GM12878 (cell line): Measurements from ENCODE around the gene BMAL1. TPM values are rescaled to one million over a fixed set of nuclear protein-coding genes. Genes with fewer than 3 reads are reported as not detected.

Experiments used
- BCL11A ChIP-seq: IDR thresholded peaks from 2 replicates; pipeline ENCODE4 v1.6.1; 2011; ENCODE audit warnings: low read depth, low read length
- BHLHE40 ChIP-seq, 2 experiments: fragments of 450-650 bp in 1 of 2; IDR thresholded peaks; 2 replicates each; pipeline ENCODE4 v1.6.1; 2011 to 2017; ENCODE audit warnings: low read depth in 2 of 2, borderline replicate concordance in 1 of 2, improper control_type of control experiment in 1 of 2, low read length in 1 of 2, mild to moderate bottlenecking in 1 of 2
- BMI1 ChIP-seq: fragments of 450-650 bp; IDR thresholded peaks from 2 replicates; pipeline ENCODE4 v1.6.1; 2016; ENCODE audit warnings: mild to moderate bottlenecking, moderate library complexity, borderline replicate concordance
- CHD1 ChIP-seq: IDR thresholded peaks from 2 replicates; pipeline ENCODE4 v1.6.1; 2012; ENCODE audit warnings: low read depth, low read length, improper control_type of control experiment
- ESRRA ChIP-seq: IDR thresholded peaks from 2 replicates; pipeline ENCODE4 v1.6.1; 2012; ENCODE audit warnings: mild to moderate bottlenecking, low read length, improper control_type of control experiment
- ETV6 ChIP-seq, 2 experiments: fragments of 450-650 bp in 1 of 2; IDR thresholded peaks in 1 of 2; conservative IDR thresholded peaks in 1 of 2; 2 replicates each; pipeline ENCODE4 v1.6.1; 2014; ENCODE audit warnings: antibody characterized with exemption in 1 of 2, borderline replicate concordance in 1 of 2, low read depth in 1 of 2, mild to moderate bottlenecking in 1 of 2, moderate library complexity in 1 of 2
- GABPA ChIP-seq: IDR thresholded peaks from 2 replicates; pipeline ENCODE4 v1.6.1; 2014; ENCODE audit warnings: antibody characterized with exemption, low read depth, mild to moderate bottlenecking, inconsistent platforms
- HDGF ChIP-seq: fragments of 450-650 bp; IDR thresholded peaks from 2 replicates; pipeline ENCODE4 v1.6.1; 2016; ENCODE audit warnings: antibody characterized with exemption
- IKZF2 ChIP-seq, 2 experiments: fragments of 450-650 bp; IDR thresholded peaks; 2 replicates each; pipeline ENCODE4 v1.6.1; 2017; ENCODE audit warnings: mild to moderate bottlenecking in 2 of 2, moderate library complexity in 2 of 2
- KAT2A ChIP-seq: conservative IDR thresholded peaks from 2 replicates; pipeline ENCODE4 v1.6.1; 2011; ENCODE audit warnings: low read depth, low read length; ENCODE audit not compliant: control insufficient read depth
- LARP7 ChIP-seq: fragments of 450-650 bp; IDR thresholded peaks from 2 replicates; pipeline ENCODE4 v1.6.1; 2017; ENCODE audit warnings: mild to moderate bottlenecking
- MEF2B ChIP-seq: fragments of 450-650 bp; IDR thresholded peaks from 2 replicates; pipeline ENCODE4 v1.6.1; 2018; ENCODE audit warnings: mild to moderate bottlenecking, moderate library complexity; ENCODE audit not compliant: partially characterized antibody, poor library complexity, severe bottlenecking
- MTA2 ChIP-seq: fragments of 450-650 bp; IDR thresholded peaks from 2 replicates; pipeline ENCODE4 v1.6.1; 2016; ENCODE audit warnings: low read depth, mild to moderate bottlenecking, moderate library complexity
- NFYB ChIP-seq: IDR thresholded peaks from 2 replicates; pipeline ENCODE4 v1.6.1; 2011; ENCODE audit warnings: low read depth, mild to moderate bottlenecking, low read length, improper control_type of control experiment, moderate library complexity; ENCODE audit not compliant: insufficient read depth
- NR2C1 ChIP-seq: fragments of 450-650 bp; IDR thresholded peaks from 2 replicates; pipeline ENCODE4 v1.6.1; 2017; ENCODE audit warnings: antibody characterized with exemption, mild to moderate bottlenecking, moderate library complexity
- POLR2AphosphoS2 ChIP-seq: IDR thresholded peaks from 2 replicates; pipeline ENCODE4 v1.6.1; 2011; ENCODE audit warnings: low read depth, mild to moderate bottlenecking, low read length, improper control_type of control experiment, moderate library complexity
- RAD21 ChIP-seq: IDR thresholded peaks from 2 replicates; pipeline ENCODE4 v1.6.1; 2011; ENCODE audit warnings: mild to moderate bottlenecking, low read depth, low read length, moderate library complexity; ENCODE audit not compliant: insufficient read depth
- RAD51 ChIP-seq: fragments of 450-650 bp; IDR thresholded peaks from 2 replicates; pipeline ENCODE4 v1.6.1; 2016; ENCODE audit warnings: moderate library complexity, mild to moderate bottlenecking, inconsistent platforms
- RELA ChIP-seq: fragments of 450-650 bp; IDR thresholded peaks from 2 replicates; pipeline ENCODE4 v1.8.0; 2014; ENCODE audit warnings: borderline replicate concordance; ENCODE audit not compliant: partially characterized antibody
- SIX5 ChIP-seq: IDR thresholded peaks from 2 replicates; pipeline ENCODE4 v1.6.1; 2011; ENCODE audit warnings: mild to moderate bottlenecking, low read depth, low read length, moderate library complexity; ENCODE audit not compliant: severe bottlenecking
- SMAD1 ChIP-seq: fragments of 450-650 bp; IDR thresholded peaks from 2 replicates; pipeline ENCODE4 v1.6.1; 2018; ENCODE audit warnings: mild to moderate bottlenecking, low read depth; ENCODE audit not compliant: partially characterized antibody
- SPI1 ChIP-seq: IDR thresholded peaks from 2 replicates; pipeline ENCODE4 v1.6.1; 2011; ENCODE audit warnings: low read depth, mild to moderate bottlenecking, low read length, moderate library complexity, borderline replicate concordance; ENCODE audit not compliant: insufficient read depth
- SREBF2 ChIP-seq: IDR thresholded peaks from 2 replicates; pipeline ENCODE4 v1.6.1; 2012; ENCODE audit warnings: mild to moderate bottlenecking, low read length
- TCF12 ChIP-seq: IDR thresholded peaks from 2 replicates; pipeline ENCODE4 v1.6.1; 2011; ENCODE audit warnings: low read depth, mild to moderate bottlenecking, low read length
- ZNF207 ChIP-seq: fragments of 450-650 bp; IDR thresholded peaks from 2 replicates; pipeline ENCODE4 v1.6.1; 2014; ENCODE audit warnings: antibody characterized with exemption, mild to moderate bottlenecking, borderline replicate concordance
- polyA plus RNA-seq, 11 experiments: library from polyadenylated mRNA; depleted of rRNA in 4 of 11; unstranded in 6 of 11; stranded (reverse) in 5 of 11; fragments of >200 nt; fragmentation: Nextera tagmentation in 4 of 11; fragmentation: Illumina TruSeq in 1 of 11; extraction: Ambion mirVana in 4 of 11; extraction: Trizol in 1 of 11; gene quantifications; 1 replicate in 1 of 11; 2 replicates in 10 of 11; pipeline versions ENCODE4 v1.2.1 to v1.2.3, GENCODE V29; 2011 to 2016; ENCODE audit warnings: inconsistent platforms in 2 of 11, missing spikeins in 2 of 11, low read depth in 1 of 11
- total RNA-seq, 4 experiments: library from RNA; depleted of rRNA in 3 of 4; stranded (reverse); fragments of >200 nt in 3 of 4; fragmentation: Illumina TruSeq in 1 of 4; extraction: Trizol in 1 of 4; gene quantifications; 2 replicates each; pipeline versions ENCODE4 v1.2.1 to v1.2.3, GENCODE V29; 2013 to 2021
- TF ChIP-seq, protein P1 (sequence below): fragments of 450-650 bp; IDR thresholded peaks from 2 replicates; pipeline ENCODE4 v1.6.1; 2016; ENCODE audit warnings: mild to moderate bottlenecking
- TF ChIP-seq, protein P2 (sequence below): IDR thresholded peaks from 2 replicates; pipeline ENCODE4 v1.6.1; 2012; ENCODE audit warnings: low read depth, low read length, improper control_type of control experiment
- TF ChIP-seq, protein P3 (sequence below): fragments of 450-650 bp; IDR thresholded peaks from 2 replicates; pipeline ENCODE4 v1.6.1; 2016; ENCODE audit warnings: mild to moderate bottlenecking
- TF ChIP-seq, protein P4 (sequence below): IDR thresholded peaks from 2 replicates; pipeline ENCODE4 v1.6.1; 2012; ENCODE audit warnings: low read depth, low read length, improper control_type of control experiment

BMAL1 gene
- total and polyA plus RNA-seq, 10 of the 15 experiments (the other 5 are each of a cell fraction or from before 2014, with no cell fraction given), result 3.5 to 40.6 (median 13.6) TPM

DNA sequence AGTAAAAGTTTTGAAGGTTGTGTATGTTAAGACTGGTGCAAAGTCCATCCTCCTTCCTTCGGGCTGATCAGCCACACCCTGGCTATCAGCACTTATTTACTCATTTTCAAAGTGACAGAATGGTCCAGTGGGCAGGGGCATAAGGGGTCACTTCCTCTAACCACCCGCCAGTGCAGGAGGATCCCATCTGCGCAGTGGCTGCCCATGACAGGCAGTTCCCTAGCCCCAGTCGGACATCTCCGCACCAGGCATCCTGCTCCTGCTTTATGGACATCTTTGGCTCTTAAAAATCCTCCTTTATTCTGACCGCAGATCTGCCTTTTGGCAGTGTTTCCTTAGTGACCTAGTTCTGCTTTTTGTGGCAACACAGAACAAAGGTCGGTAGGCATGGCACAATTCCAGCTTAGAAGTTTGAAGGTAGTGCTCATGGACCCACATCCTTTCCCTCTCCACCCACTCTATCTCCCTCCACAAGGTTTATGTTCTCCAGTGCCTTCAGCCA, 55.9 kb downstream of the BMAL1 start (continued):
- TF ChIP-seq, protein P1, sequence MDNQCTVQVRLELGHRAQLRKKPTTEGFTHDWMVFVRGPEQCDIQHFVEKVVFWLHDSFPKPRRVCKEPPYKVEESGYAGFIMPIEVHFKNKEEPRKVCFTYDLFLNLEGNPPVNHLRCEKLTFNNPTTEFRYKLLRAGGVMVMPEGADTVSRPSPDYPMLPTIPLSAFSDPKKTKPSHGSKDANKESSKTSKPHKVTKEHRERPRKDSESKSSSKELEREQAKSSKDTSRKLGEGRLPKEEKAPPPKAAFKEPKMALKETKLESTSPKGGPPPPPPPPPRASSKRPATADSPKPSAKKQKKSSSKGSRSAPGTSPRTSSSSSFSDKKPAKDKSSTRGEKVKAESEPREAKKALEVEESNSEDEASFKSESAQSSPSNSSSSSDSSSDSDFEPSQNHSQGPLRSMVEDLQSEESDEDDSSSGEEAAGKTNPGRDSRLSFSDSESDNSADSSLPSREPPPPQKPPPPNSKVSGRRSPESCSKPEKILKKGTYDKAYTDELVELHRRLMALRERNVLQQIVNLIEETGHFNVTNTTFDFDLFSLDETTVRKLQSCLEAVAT, result no peak
- TF ChIP-seq MTA2 (peak; percentile 80), KAT2A (no peak), BCL11A (no peak), NR2C1 (no peak), SREBF2 (no peak), TCF12 (no peak), ESRRA (no peak), ETV6 (conservative IDR thresholded peaks at IDR 0.05 in 1 of 2, IDR thresholded peaks at IDR 0.05 in 1 of 2; ENCODE audit: borderline replicate concordance in 1 of 2, low read depth in 1 of 2) (no peak), SPI1 (peak; percentile 74), IKZF2 (IDR thresholded peaks at IDR 0.05) (peak; percentile 76 to 78), SMAD1 (peak; percentile 29), MEF2B (no peak), SIX5 (no peak), BMI1 (peak; percentile 45; the same call in 1 of the 2 replicates), BHLHE40 (IDR thresholded peaks at IDR 0.05; ENCODE audit: borderline replicate concordance in 1 of 2, low read depth in 2 of 2, low read length in 1 of 2) (peak in 1 of 2 experiments; percentile 36; a peak in 2 of 4 replicates), NFYB (no peak), RAD21 (no peak), LARP7 (no peak), RAD51 (no peak), HDGF (no peak), CHD1 (no peak), ZNF207 (no peak), GABPA (no peak), POLR2AphosphoS2 (no peak), RELA (no peak)
- TF ChIP-seq, protein P2, sequence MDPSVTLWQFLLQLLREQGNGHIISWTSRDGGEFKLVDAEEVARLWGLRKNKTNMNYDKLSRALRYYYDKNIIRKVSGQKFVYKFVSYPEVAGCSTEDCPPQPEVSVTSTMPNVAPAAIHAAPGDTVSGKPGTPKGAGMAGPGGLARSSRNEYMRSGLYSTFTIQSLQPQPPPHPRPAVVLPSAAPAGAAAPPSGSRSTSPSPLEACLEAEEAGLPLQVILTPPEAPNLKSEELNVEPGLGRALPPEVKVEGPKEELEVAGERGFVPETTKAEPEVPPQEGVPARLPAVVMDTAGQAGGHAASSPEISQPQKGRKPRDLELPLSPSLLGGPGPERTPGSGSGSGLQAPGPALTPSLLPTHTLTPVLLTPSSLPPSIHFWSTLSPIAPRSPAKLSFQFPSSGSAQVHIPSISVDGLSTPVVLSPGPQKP, result no peak
- TF ChIP-seq, protein P3, sequence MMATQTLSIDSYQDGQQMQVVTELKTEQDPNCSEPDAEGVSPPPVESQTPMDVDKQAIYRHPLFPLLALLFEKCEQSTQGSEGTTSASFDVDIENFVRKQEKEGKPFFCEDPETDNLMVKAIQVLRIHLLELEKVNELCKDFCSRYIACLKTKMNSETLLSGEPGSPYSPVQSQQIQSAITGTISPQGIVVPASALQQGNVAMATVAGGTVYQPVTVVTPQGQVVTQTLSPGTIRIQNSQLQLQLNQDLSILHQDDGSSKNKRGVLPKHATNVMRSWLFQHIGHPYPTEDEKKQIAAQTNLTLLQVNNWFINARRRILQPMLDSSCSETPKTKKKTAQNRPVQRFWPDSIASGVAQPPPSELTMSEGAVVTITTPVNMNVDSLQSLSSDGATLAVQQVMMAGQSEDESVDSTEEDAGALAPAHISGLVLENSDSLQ, result no peak
- TF ChIP-seq, protein P4, sequence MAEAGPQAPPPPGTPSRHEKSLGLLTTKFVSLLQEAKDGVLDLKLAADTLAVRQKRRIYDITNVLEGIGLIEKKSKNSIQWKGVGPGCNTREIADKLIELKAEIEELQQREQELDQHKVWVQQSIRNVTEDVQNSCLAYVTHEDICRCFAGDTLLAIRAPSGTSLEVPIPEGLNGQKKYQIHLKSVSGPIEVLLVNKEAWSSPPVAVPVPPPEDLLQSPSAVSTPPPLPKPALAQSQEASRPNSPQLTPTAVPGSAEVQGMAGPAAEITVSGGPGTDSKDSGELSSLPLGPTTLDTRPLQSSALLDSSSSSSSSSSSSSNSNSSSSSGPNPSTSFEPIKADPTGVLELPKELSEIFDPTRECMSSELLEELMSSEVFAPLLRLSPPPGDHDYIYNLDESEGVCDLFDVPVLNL, result no peak
